Amniotic stem cell (primary cell): ENCODE results near the gene PLA2G12A.
"Not testable (repeated sequence)": the region's sequence is repeated elsewhere in the genome, so short reads cannot be mapped to it uniquely, and the experiment has no call there.

ENCODE experiments used
- DNase-seq: peaks from one replicate; lab custom pipeline; 2025; lab: John Stamatoyannopoulos, UW

Gene PLA2G12A

DNA sequence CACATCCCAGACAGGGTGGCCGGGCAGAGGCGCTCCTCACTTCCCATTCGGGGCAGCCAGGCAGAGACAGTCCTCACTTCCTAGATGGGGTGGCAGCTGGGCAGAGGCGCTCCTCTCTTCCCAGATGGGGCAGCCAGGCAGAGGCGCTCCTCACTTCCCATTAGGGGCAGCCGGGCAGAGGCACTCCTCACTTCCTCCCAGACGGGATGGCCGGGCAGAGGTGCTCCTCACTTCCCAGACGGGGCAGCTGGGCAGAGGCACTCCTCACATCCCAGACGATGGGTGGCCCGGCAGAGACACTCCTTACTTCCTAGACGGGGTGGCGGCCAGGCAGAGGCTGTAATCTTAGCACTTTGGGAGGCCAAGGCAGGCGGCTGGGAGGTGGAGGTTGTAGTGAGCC lies 50.9 kb downstream of the PLA2G12A start:
- DNase-seq: not testable (repeated sequence)

DNA sequence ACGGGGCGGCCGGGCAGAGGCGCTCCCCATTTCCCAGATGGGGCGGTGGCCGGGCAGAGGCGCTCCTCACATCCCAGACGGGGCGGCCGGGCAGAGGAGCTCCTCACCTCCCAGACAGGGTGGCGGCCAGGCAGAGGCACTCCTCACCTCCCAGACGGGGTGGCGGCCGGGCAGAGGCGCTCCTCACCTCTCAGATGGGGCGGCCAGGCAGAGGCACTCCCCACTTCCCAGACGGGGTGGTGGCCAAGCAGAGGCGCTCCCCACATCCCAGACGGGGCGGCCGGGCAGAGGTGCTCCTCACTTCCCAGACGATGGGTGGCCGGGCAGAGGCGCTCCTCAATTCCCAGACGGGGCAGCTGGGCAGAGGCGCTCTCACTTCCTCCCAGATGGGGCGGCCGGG lies 51.4 kb downstream of the PLA2G12A start:
- DNase-seq: not testable (repeated sequence)

DNA sequence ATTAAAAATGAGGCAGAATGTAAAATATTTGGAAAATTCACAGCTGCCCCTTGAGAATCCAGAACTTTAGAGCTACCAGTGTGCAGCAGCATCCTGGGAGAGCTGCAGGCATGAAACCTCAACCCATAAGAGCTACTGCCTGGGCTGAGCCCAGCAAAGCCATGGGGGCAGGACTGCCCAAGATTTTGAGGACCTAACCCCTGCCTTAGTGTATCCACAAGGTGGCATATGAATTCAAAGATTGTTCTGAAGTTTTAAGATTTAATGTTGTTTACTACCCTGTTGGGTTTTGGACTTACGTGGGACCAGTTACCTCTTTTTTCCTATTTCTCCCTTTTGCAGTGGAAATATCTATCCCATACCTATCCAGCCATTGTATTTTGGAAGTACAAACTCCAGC lies 53.0 kb downstream of the PLA2G12A start:
- DNase-seq: no peak

DNA sequence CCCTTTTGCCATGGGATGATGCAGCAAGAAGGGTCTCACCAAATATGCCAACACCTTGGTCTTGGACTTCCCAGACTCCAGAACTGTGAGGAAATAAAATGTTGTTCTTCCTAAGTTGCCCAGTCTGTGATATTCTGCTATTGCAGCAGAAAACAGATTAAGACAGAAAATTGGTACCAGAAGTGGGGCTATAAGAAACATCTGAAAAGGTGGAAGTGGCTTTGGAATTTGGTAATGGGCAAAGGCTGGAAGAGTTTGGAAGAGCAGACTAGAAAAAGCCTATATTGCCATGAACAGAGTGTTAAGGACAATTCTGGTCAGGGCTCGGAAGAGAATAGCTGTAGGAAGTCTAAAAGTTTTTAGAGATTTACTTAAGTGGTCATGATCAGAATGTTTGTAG lies 54.0 kb downstream of the PLA2G12A start:
- no peak for DNase-seq

DNA sequence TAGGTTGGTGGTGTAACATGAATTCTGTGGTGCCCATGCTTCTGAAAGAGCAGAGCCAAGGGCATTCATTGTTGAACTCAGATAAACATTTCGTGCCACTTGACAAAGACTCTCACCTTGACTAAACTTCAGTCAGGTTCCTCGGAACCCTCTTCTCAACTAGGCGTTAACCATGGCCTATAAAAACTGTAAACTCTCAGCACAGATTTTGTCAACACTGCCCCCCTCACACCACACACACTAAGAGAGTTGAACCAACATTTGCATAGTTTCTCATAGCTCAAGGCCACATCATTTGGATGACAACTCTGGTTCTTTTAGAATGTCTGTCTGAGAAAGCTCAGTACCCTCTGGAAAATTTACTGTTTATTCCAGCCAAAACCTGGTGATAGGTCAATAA lies 54.7 kb downstream of the PLA2G12A start:
- no peak for DNase-seq

DNA sequence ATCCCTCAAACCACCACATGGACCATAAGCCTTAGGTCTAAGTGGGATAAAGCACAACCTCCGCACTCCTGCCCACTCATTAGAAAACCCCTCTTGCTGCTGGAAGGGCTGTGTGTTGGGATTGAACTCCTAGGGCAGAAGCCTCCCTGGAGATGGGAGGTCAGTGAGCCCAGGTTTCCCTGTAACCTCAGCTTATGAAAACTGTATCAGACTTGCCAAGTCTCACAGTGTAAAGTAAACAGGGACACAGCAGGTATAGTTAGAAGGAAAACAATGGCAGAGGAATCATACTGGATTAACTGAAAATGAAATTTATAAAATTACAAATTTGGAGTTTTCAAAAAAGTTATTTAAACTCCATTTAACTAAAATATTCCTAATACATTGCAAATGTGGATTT lies 56.6 kb downstream of the PLA2G12A start:
- no peak for DNase-seq

DNA sequence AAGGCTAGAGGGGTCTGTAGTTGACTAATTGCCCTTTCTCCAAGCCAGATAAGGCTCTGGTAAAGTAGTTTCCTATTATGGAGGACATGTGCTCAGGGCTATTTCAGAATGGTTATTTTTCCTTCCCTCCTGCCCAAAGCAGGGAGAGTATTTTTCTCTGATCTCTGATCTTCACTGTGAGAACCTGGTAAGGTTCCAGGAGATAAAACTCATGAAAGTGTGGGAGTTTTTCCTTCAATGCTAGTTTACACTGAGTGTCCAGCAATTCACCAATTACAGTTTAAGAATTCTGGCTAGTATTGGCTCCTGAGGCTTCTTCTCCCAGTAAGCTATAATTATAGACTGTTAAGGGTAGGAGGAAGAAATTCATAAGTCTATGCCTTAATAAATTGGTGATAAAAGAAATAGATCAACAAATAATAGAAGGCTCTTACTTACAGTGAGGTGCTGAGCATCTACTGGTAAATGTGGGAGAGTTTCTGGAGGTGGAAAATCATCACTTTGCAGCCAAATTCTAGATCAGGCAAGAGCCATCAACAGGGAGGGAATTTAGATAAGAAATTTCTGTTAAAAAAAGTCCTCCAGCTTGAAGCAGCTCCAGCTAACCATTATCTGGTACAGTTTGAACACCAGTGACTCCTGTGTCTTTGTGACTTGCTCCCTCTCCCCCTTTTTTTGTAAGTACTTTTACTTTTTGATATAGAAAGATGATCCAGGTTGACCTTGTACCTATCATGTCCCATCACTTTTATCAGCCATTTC lies 57.5 kb downstream of the PLA2G12A start:
- no peak for DNase-seq

DNA sequence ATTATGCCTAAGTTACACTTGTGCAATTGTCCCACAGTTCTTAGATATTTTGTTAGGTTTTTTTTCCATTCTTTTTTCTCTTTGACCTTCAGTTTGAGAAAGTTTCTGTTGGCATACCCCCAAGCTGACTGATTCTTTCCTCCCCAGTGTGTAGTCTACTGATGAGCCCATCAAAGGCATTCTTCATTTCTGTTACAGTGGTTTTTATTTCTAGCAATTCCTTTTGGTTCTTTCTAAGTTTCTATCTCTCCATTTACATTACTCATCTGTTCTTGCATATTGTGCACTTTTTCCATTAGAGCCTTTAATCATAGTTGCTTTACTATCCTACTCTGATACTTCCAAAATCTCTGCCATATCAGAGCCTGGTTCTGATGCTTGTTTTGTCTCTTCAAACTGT lies 58.5 kb downstream of the PLA2G12A start:
- DNase-seq: no peak

DNA sequence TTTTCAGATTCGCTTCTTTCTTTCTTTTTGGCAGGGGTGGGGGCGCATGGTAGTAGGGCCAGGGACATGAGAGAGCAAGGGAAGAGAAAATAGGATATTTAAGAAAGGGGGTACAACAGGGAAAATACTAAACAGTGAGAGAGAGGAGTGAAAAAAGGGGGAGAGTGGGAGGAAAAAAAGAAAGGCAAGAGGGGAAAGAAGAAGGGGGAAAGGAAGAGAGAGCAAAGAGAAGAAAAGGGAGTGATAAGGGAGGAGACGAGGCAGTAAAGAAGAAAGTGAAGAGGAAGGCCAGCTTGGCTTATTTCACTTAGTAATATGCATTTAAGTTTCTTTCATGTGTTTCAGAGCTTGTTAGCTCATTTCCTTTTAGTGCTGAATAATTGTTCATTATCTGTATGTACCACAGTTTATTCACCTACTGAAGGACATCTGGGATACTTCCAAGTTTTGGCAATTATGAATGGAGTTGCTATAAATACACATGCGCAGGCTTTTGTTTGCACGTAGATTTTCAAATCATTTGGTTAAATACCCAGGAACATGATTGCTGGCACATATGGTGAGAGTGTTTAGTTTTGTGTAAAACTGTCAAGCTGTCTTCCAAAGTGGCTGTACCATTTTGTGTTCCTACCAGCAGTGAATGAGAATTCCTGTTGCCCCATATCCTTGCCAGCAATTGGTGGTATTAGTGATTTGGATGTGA lies 63.9 kb downstream of the PLA2G12A start:
- no peak for DNase-seq

DNA sequence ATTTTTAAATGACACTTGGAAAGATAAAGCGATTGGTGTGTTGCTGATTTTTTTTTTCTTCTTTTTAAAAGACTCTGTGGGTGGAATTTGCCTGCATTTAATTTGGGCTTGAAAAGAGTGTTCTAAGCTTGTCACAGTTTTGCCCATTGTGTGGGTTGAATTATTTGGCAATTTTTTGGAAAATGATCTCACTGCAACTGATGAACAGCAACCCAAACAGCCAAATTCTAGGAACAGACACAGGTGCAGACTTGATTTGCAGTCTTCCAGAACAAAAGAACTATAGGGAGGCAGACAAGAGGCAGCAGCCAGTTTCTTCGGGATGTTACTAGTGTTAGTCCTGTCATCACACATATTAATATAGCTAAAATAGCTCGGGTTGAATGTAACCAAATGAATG lies 67.1 kb downstream of the PLA2G12A start:
- DNase-seq: no peak

DNA sequence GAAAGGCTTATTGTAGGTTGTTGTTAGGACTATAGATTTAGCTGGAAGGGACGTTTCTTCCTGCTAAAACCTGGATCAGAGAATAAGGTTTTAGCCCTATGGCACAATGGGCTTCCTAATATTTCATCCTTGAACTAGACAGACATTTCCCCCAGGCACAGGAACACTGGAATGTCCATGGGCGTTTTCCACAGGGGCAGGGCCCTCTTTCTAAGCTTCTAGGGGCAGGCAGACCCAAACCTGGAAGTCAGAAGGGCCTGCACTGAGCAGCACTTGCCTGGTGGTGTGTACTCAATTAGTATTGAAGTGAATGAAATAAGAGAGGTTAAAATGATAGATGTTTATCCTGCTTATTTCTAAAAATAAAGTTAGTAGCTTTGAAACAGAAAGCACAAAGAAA lies 67.8 kb downstream of the PLA2G12A start:
- no peak for DNase-seq
